NCI-H82 treated with DMSO at 0.1 percent for 48 hours (cell line): ENCODE results near the gene CSMD2.

Experiments used
- DNase-seq: peaks from one replicate; lab custom pipeline; 2025; ENCODE audit not compliant: unreplicated experiment; lab: John Stamatoyannopoulos, UW

Gene CSMD2

DNA sequence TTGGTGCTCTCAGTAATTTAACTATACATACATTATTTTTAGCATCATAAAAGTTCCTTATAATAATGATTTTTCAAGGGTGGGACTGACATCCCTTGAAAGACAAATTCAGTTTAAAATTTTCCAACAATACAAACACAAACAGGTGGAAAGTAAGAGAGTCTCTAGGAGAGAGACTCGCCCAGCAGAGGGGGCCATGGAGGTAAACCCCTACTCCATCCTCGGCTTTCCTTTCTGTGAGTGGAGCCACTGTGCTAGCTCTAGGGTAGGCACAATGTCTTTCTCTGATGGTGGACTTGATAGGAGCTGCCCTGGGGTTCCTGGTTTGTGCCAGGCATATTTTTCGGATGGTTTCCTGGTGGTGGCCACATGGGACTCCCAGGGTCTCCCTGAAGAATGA, 8.3 kb downstream of the CSMD2 start:
- DNase-seq: no peak

DNA sequence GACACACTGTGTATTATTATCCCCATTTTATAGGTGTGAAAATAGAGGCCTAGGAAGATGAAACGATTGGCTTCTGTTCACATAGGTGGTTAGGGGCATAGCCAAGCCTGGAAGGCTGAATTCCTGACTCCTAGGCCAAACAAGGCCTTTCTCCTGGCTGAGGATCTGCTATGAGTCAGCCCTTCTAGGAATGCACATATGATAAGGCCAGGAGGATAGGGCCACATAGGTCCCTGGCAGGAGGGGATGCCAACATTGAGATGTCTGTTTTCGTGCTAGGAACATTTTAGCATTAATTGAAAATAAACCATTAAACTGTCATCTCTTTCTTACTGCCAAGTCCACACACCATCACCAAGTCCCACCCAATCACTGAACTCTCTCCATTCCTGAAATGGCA, 9.2 kb downstream of the CSMD2 start:
- no peak for DNase-seq

DNA sequence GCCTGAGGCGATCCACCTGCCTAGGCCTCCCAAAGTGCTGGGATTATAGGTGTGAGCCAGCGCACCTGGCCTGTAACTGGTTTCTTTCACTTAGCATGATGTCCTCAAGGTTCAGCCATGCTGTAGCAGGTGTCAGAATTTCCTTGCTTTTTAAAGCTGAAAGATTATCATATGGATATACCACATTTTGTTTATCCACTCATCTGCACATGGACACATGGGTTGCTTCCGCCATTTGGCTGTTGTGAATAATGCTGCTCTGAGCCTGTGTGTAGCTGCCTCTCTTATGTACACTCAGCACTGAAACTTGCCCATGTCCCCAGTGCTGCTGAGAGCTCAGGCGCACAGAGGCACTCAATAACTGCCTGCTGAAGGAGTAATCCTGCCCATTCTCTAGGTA, 11.8 kb downstream of the CSMD2 start:
- no peak for DNase-seq

DNA sequence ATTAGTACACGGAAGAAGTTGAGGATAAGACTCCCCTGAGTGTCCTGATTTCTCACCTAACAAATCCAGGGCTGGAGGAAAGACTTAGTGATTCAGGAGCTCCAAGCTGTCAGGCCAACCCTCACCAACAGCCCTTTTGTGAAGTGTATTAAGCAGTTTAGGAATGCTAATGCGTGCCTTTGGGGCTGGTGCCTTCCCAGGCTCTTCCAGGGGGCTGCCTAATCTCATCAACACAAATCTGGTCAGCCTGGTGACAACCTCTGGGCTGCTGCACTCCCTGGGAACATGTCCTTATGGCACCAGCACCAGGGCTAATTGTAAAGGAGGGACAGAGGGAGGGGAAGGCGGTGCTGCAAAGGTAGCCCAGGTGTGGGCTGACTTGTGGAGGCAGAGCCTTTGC, 15.5 kb downstream of the CSMD2 start:
- peak; percentile 89 for DNase-seq

DNA sequence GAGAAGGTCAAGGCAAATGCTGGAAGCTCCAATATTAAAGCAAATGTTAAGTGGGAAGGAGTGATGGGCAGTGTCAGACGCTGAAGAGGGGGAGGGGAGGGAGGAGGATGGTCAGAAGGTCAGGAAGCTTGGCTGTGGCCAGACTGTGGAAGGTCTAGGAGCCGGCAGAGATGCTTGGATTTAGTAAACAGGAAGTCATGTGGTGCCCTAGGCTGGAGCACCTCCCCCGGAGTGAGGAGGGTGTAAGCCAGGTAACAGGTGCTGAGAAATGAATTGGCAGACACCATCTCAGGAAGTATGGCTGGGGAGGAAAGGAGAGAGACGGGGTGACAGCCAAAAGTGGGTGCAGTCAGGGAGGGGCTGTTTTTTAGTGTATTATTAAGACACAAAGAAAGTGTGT, 17.7 kb downstream of the CSMD2 start:
- DNase-seq: no peak

DNA sequence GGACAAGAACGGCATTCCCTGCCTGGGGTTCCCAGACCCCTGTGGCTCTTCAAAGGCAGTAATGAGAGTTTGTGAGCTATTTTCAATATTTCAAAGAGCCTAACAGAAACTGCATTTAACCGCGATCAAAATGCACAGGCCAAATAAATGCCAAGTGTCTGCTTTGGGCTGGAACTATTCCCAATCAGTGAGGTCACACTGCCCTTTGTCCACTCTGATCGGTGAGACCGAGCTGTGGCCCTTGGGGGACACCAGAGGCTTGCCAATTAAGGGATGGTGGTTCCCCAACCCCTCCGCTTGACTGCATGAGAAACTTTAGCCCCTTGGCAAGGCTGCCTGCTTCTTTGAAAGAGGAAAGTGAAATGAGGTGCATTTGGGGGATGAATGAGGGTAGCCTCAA, 20.3 kb downstream of the CSMD2 start:
- DNase-seq: no peak

DNA sequence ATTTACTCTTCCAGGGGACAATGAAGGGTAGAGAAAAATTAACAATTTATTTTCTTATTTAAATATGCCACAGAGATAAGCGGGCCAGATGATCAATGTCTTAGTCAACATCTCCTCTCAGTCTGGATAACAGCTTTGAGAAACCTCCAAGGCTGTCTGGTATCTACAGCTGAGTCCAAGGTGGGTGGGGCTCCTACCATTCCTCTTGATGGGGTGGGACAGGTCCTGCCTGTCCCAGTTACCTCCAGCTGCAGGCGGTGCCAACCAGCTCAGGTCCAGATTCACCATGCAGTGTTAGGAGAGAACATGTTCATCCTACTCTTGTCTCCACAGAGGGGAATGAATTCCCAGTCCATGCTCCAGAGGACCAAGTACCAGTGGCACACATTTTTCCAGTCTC, 21.1 kb downstream of the CSMD2 start:
- no peak for DNase-seq

DNA sequence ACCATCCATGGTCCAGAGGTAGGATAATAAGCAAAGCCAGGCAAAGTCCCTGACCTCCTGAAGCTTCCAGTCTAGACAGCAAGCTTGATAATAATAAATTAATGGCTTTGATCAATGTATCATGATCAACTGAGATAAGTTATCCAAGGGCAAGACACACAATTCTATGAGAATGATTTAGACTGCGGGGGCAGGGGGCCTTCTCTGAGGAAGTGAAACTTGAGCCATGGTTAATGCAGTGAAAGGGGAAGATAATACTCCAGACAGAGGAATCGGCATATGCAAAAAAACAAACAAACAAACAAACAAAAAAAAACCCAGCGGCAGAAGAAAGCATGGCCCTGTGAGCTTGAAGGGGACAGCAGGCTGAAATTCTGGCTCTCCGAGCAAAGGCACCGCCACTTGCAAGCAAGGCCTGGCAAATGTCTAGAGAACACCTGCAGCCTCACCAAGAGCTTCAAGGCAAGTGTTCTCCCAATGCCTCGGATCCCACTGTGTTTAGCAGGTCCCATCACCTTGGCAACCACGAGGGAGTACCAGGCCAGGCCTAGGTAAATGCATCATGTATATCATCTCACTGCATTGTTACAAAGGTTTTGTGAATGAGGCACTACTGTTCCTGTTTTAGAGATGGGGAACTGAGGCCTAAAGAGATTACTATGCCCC, 24.9 kb downstream of the CSMD2 start:
- DNase-seq: no peak

DNA sequence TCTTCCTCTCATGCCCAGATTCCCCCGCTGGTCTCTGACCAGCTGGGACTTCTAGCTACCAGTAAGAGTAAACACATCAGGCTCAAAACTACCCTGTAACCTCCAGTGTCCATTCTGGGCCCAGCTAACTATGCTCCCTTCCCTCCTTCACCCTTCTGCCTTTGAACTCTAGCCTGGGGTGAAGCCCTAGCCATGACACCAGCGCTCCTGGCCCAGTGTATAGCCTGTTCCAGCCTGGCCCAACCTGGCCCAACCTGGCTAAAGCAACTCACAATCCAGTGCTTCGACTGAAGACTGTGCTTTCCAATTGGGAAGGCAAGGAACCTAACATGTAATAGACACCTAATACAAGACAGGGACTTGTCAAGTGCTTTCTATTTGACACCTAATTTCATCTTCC, 27.6 kb downstream of the CSMD2 start:
- no peak for DNase-seq

DNA sequence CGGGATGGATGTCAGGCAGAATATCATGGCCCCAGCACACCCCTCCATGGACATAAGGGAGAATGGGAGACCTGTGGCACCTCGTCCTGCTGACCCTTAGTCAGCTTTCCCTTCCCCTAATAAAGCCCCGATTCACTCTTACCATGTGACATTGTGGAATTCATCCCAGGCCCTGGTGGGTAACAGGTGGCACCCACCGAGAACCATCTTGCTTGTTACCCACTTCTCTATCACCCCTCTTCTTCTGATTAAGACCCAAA, 32.9 kb downstream of the CSMD2 start:
- no peak for DNase-seq

DNA sequence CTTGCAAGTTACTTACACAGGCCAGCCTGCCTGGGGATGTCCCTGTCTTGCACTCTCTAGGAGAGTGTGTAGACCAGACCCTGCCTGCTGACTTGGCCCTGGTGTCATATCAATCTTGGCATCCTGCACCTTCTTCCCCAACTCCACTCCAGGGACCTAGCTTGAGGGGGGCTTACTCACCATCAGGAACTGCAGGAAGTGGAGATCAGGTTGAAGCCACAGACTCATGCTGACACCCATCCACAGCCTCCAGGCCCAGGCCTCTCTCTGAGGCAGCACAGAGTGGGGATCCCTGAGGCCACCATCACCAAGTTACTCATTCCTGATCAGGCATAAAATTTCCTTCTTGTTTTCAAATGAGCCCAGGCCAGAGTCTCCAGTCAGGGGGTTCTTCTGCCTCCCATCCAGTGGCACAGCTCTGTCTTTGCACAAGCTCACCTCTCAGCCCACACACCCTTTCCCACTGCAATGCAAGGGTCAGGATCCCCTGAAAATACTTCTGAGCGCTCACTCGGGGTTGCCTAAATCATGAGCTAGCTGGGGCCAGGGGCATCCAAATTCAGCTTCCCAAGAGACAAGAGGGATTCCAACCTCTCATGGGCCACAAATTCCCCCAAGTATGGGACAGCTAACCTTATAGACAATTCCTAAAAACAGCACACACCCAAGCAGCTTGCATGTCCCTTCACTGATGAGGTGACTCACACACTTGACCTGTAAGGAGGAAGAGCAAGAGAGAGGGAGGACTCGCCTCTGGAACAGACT, 33.5 kb downstream of the CSMD2 start:
- no peak for DNase-seq

DNA sequence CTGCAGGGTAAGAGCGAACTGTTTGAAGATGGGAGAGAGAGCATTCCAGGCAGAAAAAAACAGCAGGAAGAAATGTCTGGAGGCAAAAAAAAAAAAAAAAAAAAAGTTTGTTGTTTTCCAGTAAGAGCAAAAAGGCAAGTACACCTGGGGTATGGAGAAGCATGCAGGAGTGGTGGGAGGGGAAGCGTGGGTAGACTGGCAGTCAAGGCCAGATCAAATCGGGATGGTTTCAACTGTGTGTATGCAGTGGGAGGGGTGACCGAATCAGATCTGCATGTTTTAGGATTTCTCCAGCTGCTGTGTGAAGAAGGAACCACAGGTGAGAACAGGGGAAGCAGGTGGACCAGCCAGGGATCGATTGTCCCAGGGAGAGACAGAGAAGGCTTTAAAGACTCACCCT, 34.7 kb downstream of the CSMD2 start:
- no peak for DNase-seq

DNA sequence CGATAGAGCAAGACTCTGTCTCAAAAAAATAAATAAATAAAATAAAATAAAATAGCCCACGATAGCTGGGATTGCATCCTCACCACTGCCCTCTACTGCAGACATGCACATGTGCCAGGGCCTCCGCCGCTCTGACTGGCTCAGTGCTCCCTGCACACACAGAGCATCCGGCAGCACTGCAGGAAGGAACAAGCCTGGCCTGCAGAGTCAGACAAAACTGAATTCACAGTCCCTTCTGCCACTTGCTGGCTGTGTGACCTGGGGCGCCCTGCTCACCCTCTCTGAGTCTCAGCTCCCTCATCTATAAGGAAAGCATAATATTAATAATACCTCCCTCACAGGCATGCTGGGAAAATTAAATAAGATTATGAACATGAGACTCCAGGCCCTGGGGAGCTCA, 35.4 kb downstream of the CSMD2 start:
- no peak for DNase-seq

DNA sequence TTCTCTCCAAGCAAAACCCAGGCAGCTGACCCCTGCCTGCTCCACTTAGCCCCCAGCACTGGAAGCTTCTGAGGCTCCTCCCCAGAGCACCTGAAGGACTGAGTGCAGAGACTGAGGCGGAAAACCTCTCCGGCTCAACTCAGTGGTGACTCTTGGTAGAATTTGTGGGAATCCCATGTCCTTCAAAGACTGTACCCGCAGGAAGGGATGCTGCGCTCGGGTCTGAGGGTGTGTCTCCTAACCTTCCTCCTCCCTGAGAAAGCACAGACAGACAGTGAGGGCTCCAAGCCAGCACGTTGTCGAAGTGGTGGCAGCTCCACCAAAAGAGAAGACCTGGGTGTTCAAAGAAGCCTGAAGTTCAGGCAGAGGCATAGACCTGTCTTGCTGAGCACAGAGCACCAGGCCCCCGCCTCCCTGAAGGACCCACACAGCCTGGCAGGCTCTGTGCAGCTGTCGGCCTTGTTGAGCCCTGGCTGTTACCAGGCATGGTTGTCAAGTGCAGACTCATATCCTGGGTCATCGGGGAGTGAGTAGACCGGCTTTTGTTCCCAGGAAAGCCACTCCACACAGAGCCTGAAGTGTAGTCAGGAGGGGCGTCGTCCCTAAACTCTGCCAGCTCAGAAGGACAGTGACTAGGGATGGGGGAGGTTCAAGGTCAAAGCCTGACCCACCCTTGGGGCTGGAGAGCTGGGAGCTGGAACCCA, 36.7 kb downstream of the CSMD2 start:
- no peak for DNase-seq

DNA sequence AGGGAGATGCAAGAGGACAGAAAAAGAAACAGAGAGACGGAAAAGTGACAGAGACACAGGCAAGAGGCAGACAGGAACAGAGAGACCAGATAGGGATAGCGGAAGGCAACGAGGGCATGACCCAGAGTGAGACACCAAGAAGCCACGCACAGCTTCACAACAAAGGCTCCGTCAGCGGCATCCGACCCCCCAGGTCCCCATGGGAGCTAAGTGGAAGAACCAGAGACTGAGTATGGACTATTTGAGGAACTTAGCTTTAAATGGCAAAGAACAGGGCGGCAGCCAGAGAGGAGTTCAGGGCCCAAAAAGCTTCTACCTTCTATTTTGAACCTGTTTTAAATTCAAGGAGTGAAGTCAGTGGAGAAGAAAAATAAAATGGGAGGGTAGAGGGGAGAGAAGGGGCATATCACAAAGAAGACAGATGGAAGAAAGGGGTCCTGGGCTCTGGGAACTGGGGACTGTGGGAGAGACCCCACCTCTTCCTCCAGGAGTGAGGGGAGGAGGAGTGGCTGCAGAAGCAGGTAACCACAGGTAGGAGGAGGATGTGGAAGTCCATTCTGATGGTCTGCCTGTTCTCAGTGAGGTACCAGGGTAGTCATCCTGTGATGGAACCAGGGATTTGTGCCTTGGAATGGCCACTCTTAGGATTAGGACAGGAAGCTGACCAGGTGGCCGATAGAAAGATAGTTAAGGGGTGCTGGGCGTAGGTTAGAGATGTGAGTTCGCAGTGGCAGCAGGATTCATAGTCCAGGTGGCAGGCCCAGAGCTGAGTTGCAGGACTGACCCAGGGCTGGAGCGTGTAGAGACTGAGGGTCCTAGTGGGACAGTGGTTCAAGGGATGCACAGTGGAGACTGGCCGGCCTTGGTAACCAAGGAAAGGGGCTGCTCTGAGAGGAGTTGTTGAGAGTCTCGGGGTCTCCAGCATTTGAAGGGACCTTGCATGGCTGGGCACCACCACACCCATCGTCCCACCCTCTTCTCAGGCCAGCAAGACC, 37.7 kb downstream of the CSMD2 start:
- no peak for DNase-seq

DNA sequence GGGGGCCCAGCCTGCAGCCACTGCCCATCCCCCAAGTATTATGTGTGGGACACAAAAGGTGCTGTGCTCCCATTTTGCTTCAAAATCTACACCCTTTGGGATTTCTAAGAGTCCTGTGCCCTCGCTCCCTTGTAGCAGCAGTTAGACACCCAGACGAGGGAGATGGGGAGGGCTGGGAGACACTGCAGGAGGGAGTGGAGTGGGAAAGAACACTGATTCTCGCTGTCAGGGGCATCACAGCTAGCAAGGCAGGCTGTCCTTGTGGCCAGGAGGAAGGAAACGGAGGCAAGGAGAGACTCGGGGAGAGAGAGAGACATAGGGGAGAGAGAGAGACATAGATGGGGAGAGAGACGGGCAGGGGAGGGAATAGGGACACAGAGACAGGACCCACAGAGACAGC, 38.5 kb downstream of the CSMD2 start:
- no peak for DNase-seq

DNA sequence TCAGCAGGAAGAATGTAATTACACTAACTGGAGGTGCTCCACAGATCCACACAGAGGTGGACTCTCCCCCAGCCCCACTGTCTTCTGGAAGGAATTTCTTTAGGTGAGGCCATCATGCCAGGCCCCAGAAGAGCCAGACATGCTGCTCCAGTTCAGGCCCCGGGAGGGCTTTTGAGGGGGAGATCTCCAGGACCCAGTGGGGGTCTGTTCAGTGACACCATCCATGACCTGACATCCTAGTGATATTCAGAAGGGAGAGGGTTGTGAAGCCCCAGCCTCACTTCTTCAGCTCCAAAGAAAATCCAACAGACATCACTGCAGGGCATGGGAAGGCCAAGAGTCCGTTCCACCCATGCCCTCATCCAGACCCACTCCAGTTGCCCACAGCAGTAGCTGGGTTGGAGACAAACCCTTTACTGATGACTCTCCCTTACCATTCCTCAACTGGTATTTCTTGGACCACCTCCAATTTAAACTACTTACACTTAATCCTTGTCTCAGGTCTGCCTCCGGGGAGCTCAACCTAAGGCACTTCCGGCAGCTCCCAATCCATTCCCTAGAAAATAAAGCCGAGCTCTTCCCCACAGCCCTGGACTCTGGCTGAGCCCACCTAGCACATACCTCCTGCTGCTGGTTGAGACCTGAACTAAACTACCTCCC, 39.2 kb downstream of the CSMD2 start:
- DNase-seq: peak; percentile 34

DNA sequence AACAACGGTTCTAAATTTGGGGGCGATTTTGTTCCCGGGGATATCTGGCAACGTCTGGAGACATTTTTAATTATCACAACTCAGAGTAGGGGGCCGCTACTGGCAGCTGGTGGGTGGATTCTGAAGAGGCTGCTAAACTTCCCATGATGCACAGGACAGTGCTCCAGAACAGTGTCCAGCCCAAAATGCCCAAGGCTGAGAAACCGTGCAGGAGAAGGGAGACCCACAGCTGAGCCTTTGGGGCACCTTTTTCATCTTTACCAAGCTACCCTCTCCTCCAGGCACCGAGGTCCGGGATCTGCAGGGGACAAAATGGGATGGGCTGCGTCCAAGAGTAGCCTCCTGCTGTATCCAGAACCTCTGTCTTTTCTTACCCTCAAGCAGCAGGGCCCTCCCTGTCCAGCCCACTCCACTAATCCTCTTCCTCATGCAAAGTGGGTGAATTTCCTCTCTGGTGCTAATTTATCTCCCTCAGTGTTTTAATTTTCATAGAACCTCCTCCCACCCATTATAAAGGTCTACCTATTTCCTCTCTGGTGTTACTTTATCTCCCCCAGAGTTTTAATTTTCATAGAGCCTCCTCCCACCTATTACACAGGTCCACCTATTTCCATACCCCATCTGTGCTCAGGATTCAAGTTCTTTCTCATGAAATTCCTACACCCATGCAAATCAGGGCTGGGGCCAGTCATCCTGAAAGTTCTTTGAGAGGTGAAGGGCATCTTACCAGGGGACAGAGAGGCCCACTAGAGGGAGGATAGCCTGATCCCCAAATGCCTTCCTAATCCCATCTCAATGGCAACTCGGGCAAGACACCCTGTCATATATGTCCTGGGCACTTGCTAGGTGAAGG, 42.7 kb downstream of the CSMD2 start:
- DNase-seq: no peak

DNA sequence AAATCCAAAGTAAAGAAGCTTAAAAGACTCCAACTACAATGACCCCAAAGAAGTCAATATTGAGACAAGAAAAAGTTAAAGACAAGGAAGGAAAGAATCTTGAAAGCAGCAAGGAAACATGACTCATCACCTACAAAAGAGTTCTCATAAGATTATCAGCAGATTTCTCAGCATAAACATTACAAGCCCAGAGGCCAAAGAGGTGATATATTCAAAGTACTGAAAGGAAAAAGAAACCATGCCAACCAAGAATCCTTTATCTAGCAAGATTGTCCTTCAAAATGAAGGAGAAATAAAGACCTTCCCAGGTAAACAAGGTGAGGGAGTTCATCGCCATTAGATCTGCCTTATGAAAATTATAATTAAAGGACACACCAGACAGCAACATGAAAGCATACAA, 49.8 kb downstream of the CSMD2 start:
- no peak for DNase-seq

DNA sequence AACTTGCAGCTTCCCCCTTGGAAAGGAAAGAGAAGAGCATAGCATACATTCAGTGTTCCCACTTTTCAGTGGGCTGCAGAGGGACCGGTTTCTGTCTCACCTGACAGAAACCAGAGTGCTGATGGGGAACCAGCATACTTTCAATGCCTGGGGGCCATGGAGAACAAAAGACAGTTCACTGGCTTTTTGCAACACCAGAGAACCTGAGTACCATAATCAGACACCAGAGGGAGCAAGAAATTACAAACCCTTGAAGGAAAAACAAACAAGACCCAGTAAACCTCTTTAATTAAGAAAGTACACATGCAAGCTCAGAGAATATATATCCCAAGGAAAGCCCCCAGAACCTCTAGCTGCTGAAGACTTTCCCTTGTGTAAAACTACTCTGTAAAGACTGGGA, 51.1 kb downstream of the CSMD2 start:
- peak; percentile 31 for DNase-seq
